ENCODE results near the gene SLC9C1. TPM values are rescaled to one million over a fixed set of nuclear protein-coding genes. Genes with fewer than 3 reads are reported as not detected.

SLC9C1 gene
- total RNA-seq, 1 donor from 2014 or later, result 0.13 TPM

- H3K27ac Mint-ChIP-seq (ENCODE audit: unreplicated experiment), result peak overlapping the region; percentile 52
These were observed 25.7 kb upstream of the SLC9C1 start for GRCh38 chr3:112319516-112320276.

GRCh38 chr3:112315791-112316190 is 21.8 kb upstream of the SLC9C1 start:
- peaks cover 1% of the 10 kb centered on the region for H3K27me3 Mint-ChIP-seq (ENCODE audit: unreplicated experiment)
- H3K4me1 Mint-ChIP-seq (ENCODE audit: unreplicated experiment), result peaks cover 12% of the 10 kb centered on the region
- H3K36me3 Mint-ChIP-seq (ENCODE audit: low read depth, unreplicated experiment), result peaks cover 3% of the 10 kb centered on the region
- no peak overlapping the region for H3K27ac Mint-ChIP-seq (ENCODE audit: unreplicated experiment)
- H3K9me3 Mint-ChIP-seq (ENCODE audit: unreplicated experiment), result peaks cover 8% of the 10 kb centered on the region
- TF ChIP-seq CTCF (IDR thresholded peaks at IDR 0.05; ENCODE audit: unreplicated experiment), result no peak
- DNase-seq (ENCODE audit: low spot score), result no peak
- no peak overlapping the region for H3K4me3 Mint-ChIP-seq (ENCODE audit: unreplicated experiment)

More at GRCh38 chr3:112319516-112320276, 25.7 kb upstream of the SLC9C1 start:
- H3K27me3 Mint-ChIP-seq (ENCODE audit: unreplicated experiment), result no peaks in the 10 kb centered on the region
- H3K9me3 Mint-ChIP-seq (ENCODE audit: unreplicated experiment), result peaks cover 4% of the 10 kb centered on the region
- peaks cover 16% of the 10 kb centered on the region for H3K4me1 Mint-ChIP-seq (ENCODE audit: unreplicated experiment)
- H3K36me3 Mint-ChIP-seq (ENCODE audit: low read depth, unreplicated experiment), result no peaks in the 10 kb centered on the region
- H3K4me3 Mint-ChIP-seq (ENCODE audit: unreplicated experiment), result no peak overlapping the region
- TF ChIP-seq CTCF (IDR thresholded peaks at IDR 0.05; ENCODE audit: unreplicated experiment), result no peak
- no peak for DNase-seq (ENCODE audit: low spot score)

GRCh38 chr3:112314649-112315048 is 20.6 kb upstream of the SLC9C1 start:
- no peak for DNase-seq (ENCODE audit: low spot score)
- peaks cover 3% of the 10 kb centered on the region for H3K4me1 Mint-ChIP-seq (ENCODE audit: unreplicated experiment)
- H3K27me3 Mint-ChIP-seq (ENCODE audit: unreplicated experiment), result peaks cover 1% of the 10 kb centered on the region
- peak overlapping the region; percentile 62 for H3K27ac Mint-ChIP-seq (ENCODE audit: unreplicated experiment)
- no peak for TF ChIP-seq CTCF (IDR thresholded peaks at IDR 0.05; ENCODE audit: unreplicated experiment)
- H3K9me3 Mint-ChIP-seq (ENCODE audit: unreplicated experiment), result peaks cover 8% of the 10 kb centered on the region
- no peak overlapping the region for H3K4me3 Mint-ChIP-seq (ENCODE audit: unreplicated experiment)
- H3K36me3 Mint-ChIP-seq (ENCODE audit: low read depth, unreplicated experiment), result peaks cover 3% of the 10 kb centered on the region

- Mint-ChIP-seq H3K4me3 (ENCODE audit: unreplicated experiment) (no peak overlapping the region), H3K9me3 (ENCODE audit: unreplicated experiment) (no peaks in the 10 kb centered on the region), H3K27me3 (ENCODE audit: unreplicated experiment) (no peaks in the 10 kb centered on the region), H3K36me3 (ENCODE audit: low read depth, unreplicated experiment) (no peaks in the 10 kb centered on the region), H3K27ac (ENCODE audit: unreplicated experiment) (no peak overlapping the region), H3K4me1 (ENCODE audit: unreplicated experiment) (peaks cover 2% of the 10 kb centered on the region)
- DNase-seq (ENCODE audit: low spot score), result peak; percentile 10
- no peak for TF ChIP-seq CTCF (IDR thresholded peaks at IDR 0.05; ENCODE audit: unreplicated experiment)
These were observed 14.3 kb upstream of the SLC9C1 start for GRCh38 chr3:112308151-112308911.

GRCh38 chr3:112307557-112307956 is 13.5 kb upstream of the SLC9C1 start:
- Mint-ChIP-seq H3K4me1 (ENCODE audit: unreplicated experiment) (peaks cover 2% of the 10 kb centered on the region), H3K27me3 (ENCODE audit: unreplicated experiment) (no peaks in the 10 kb centered on the region), H3K36me3 (ENCODE audit: low read depth, unreplicated experiment) (no peaks in the 10 kb centered on the region), H3K9me3 (ENCODE audit: unreplicated experiment) (no peaks in the 10 kb centered on the region), H3K27ac (ENCODE audit: unreplicated experiment) (no peak overlapping the region), H3K4me3 (ENCODE audit: unreplicated experiment) (no peak overlapping the region)
- no peak for DNase-seq (ENCODE audit: low spot score)
- no peak for TF ChIP-seq CTCF (IDR thresholded peaks at IDR 0.05; ENCODE audit: unreplicated experiment)

All from endothelial cell (in vitro differentiated cells).